ENCODE results near the gene C11orf24. TPM values are rescaled to one million over a fixed set of nuclear protein-coding genes. Genes with fewer than 3 reads are reported as not detected.

Gene C11orf24
- total RNA-seq, 3 donors from 2014 or later (not counting 1 experiment from before 2014, with no cell fraction given): 15.6 to 26.1 (median 17.7) TPM

DNA sequence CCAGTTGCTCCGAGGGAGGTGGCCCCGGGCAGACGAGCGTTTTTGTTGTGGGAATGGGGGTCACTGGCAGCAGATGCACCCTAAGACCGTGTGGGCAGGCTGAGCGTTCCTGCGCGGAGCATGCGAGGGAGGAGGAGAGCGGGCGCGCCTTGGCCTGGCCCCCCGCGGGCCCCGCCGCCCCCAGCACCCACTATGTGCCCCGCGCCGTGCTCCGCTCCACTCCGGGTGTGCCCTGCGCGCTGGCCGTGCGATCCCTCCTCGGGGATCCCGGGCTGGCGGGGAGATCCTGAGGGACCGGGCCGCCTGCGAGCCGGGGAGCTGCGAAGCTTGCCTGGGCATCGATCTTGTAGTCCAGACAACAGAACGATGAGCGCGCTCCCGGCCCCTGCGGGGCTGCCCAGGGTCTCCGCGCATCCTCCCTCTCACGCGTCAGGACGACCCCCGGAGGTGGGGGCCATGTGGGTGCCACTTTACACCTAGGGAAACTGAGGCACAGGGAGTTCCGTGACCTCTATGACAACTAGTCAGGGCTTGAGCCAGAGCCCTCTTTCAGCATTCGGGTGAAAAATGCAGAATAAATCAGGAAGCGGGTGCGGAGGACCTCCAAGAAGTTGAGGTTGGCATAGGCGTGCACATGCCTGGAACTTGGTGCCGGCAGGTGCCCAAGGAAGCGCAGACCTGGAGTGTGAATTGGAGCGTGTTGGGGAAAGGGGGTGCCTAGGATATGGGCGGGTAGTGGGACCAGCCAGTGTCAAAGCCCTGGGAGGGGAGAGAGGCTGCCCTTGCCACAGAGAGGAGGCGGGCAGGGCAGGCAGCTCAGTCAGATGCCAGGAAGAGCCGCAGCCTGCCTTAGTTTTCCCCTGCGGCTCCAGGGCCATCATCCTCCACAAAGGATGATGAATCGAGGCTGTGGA, 57.3 kb downstream of the C11orf24 start:
- H3K4me3 Mint-ChIP-seq: peak overlapping the region; percentile 85
- TF ChIP-seq, protein P1, sequence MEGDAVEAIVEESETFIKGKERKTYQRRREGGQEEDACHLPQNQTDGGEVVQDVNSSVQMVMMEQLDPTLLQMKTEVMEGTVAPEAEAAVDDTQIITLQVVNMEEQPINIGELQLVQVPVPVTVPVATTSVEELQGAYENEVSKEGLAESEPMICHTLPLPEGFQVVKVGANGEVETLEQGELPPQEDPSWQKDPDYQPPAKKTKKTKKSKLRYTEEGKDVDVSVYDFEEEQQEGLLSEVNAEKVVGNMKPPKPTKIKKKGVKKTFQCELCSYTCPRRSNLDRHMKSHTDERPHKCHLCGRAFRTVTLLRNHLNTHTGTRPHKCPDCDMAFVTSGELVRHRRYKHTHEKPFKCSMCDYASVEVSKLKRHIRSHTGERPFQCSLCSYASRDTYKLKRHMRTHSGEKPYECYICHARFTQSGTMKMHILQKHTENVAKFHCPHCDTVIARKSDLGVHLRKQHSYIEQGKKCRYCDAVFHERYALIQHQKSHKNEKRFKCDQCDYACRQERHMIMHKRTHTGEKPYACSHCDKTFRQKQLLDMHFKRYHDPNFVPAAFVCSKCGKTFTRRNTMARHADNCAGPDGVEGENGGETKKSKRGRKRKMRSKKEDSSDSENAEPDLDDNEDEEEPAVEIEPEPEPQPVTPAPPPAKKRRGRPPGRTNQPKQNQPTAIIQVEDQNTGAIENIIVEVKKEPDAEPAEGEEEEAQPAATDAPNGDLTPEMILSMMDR (IDR thresholded peaks at IDR 0.05): no peak

DNA sequence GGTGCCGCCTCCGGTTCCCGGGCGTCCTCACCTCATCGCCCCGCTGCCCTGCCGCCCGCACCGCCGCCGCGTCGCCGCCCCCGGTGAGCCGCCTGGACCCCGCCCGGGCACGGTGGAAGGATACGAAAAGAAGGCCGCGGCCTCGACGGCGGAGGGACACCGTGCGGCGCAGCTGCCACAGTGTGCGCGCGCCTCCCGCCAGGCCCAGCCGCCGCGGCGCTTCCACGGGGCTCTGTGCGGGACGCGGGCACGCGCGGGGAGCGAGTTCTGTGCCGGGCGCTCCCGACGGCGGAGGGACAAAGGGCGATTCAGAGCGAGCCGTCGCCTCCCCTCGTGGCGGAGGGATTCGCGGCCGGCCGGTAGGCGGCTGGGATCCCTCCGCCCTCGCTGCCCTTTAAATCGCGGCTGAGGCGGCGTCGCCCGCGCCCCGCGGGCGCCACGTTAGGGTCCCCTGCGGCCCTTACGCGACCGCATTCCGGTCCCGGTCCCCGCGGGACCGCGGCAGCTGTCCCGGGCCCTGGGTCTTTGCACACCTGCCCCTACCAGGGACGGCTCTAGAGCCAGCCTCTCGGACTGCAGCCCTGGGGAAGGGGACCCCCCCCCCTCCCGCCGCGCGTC, 58.1 kb downstream of the C11orf24 start:
- Histone ChIP-seq H3K27me3 (ENCODE audit: control insufficient read depth, insufficient read depth, low read length) (no peaks in the 10 kb centered on the region), H3K27ac (ENCODE audit: low read length) (peak overlapping the region; percentile 79), H3K4me3 (ENCODE audit: low read length) (peak overlapping the region; percentile 89), H3K36me3 (ENCODE audit: control insufficient read depth, insufficient read depth, low read length) (no peaks in the 10 kb centered on the region), H3K4me1 (ENCODE audit: control insufficient read depth, insufficient read depth, low read length) (peaks cover 29% of the 10 kb centered on the region), H3K9me3 (ENCODE audit: control insufficient read depth, insufficient read depth, low read length) (no peaks in the 10 kb centered on the region)
- peak overlapping the region; percentile 81 for H3K4me3 Mint-ChIP-seq
- H3K4me1 Mint-ChIP-seq: peaks cover 46 to 47% of the 10 kb centered on the region in 2 donors
- peak overlapping the region; percentile 85 to 92 for H3K27ac Mint-ChIP-seq
- peaks cover 0 to 7% of the 10 kb centered on the region in 2 donors for H3K27me3 Mint-ChIP-seq (ENCODE audit: low read depth in 2 of 2)
- intact Hi-C loops (cut with micrococcal nuclease): loop anchor here (2.0 kb wide), 1 partner anchor 93 kb away; the partner anchor contains the start of gene CHKA
- TF ChIP-seq, protein P1 (IDR thresholded peaks at IDR 0.05): no peak
- DNase-seq (peak; percentile 86 to 95), ATAC-seq (peak; percentile 59 to 73 (median 61))
- no peaks in the 10 kb centered on the region for H3K36me3 Mint-ChIP-seq
- H3K9me3 Mint-ChIP-seq: no peaks in the 10 kb centered on the region
- WGBS (ENCODE audit: insufficient coverage): under 1% methylated on average over 86 of the region's 90 CpGs

More for the DNA sequence above, 57.3 kb downstream of the C11orf24 start:
- Histone ChIP-seq H3K4me3 (ENCODE audit: low read length) (peak overlapping the region; percentile 89), H3K27ac (ENCODE audit: low read length) (peak overlapping the region; percentile 79), H3K27me3 (ENCODE audit: control insufficient read depth, insufficient read depth, low read length) (no peaks in the 10 kb centered on the region), H3K9me3 (ENCODE audit: control insufficient read depth, insufficient read depth, low read length) (no peaks in the 10 kb centered on the region), H3K4me1 (ENCODE audit: control insufficient read depth, insufficient read depth, low read length) (peaks cover 25% of the 10 kb centered on the region), H3K36me3 (ENCODE audit: control insufficient read depth, insufficient read depth, low read length) (no peaks in the 10 kb centered on the region)
- no peak for DNase-seq
- 17% methylated on average over 58 of the region's 58 CpGs for WGBS (ENCODE audit: insufficient coverage)
- Mint-ChIP-seq H3K27ac (peak overlapping the region; percentile 87 to 92), H3K27me3 (ENCODE audit: low read depth in 2 of 2) (peaks cover 1 to 7% of the 10 kb centered on the region in 2 donors), H3K9me3 (no peaks in the 10 kb centered on the region), H3K4me1 (peaks cover 40% of the 10 kb centered on the region in 2 donors), H3K36me3 (no peaks in the 10 kb centered on the region)
- intact Hi-C loops (cut with micrococcal nuclease): no loop called here
- peak in 2 of 3 donors; percentile 1 to 8 for ATAC-seq

DNA sequence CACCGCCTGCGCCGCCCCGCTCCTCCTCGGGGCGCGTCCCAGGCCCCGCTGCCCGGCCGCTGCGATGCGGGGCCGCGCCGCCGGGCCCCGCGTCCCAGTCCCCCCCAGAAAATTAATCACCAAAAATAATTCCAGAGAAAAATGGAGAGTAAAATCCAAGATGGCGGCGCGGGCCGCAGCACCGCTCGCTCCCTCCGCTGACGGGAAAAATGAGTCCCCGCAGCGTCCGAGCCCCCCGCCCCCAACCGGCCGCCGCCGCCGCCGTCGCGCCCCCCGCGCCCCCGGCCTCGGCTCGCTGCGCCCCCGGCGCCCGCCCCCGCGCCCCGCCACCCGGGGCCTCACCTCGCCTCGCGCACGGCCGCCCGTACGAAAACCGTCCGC, 58.6 kb downstream of the C11orf24 start, which contains the start of gene KMT5B:
Gene KMT5B (minus strand): TSS at position 162 of the 381 bp plus-strand sequence. CDS start 23,220 bp downstream, outside the sequence.
- Histone ChIP-seq H3K4me1 (ENCODE audit: control insufficient read depth, insufficient read depth, low read length) (peaks cover 29% of the 10 kb centered on the region), H3K9me3 (ENCODE audit: control insufficient read depth, insufficient read depth, low read length) (no peaks in the 10 kb centered on the region), H3K27me3 (ENCODE audit: control insufficient read depth, insufficient read depth, low read length) (no peaks in the 10 kb centered on the region), H3K36me3 (ENCODE audit: control insufficient read depth, insufficient read depth, low read length) (no peaks in the 10 kb centered on the region), H3K27ac (ENCODE audit: low read length) (peak within 1 kb of the TSS; percentile 79), H3K4me3 (ENCODE audit: low read length) (peak within 1 kb of the TSS; percentile 89)
- intact Hi-C loops (cut with micrococcal nuclease): loop anchor here (2.0 kb wide), 1 partner anchor 92 kb away; the partner anchor contains the start of gene CHKA
- Mint-ChIP-seq H3K4me3 (peak within 1 kb of the TSS; percentile 94), H3K27me3 (ENCODE audit: low read depth in 2 of 2) (peaks cover 0 to 7% of the 10 kb centered on the region in 2 donors), H3K4me1 (peaks cover 51 to 52% of the 10 kb centered on the region in 2 donors), H3K36me3 (no peaks in the 10 kb centered on the region), H3K27ac (peak within 1 kb of the TSS; percentile 85 to 92), H3K9me3 (no peaks in the 10 kb centered on the region)
- TF ChIP-seq, protein P1 (IDR thresholded peaks at IDR 0.05): no peak
- ATAC-seq: peak; percentile 9 to 47 (median 35)
- DNase-seq: peak in 1 of 2 donors; percentile 83
- 0% methylated on average over 60 of the region's 60 CpGs for WGBS (ENCODE audit: insufficient coverage)

All from natural killer cell (primary cell).